NCI-H2196 (cell line): Measurements from ENCODE around the gene SRGAP1.
"Not testable (repeated sequence)": the region's sequence is repeated elsewhere in the genome, so short reads cannot be mapped to it uniquely, and the experiment has no call there.

Source experiments
- DNase-seq: peaks from one replicate; lab custom pipeline; 2025; ENCODE audit not compliant: unreplicated experiment; lab: John Stamatoyannopoulos, UW

Gene SRGAP1

GRCh38 chr12:63865448-63865847 is 20.9 kb downstream of the SRGAP1 start:
- no peak for DNase-seq

- no peak for DNase-seq
Observed at GRCh38 chr12:63867053-63867452, 22.6 kb downstream of the SRGAP1 start.

- no peak for DNase-seq
Observed at GRCh38 chr12:63869656-63870055, 25.2 kb downstream of the SRGAP1 start.

DNA sequence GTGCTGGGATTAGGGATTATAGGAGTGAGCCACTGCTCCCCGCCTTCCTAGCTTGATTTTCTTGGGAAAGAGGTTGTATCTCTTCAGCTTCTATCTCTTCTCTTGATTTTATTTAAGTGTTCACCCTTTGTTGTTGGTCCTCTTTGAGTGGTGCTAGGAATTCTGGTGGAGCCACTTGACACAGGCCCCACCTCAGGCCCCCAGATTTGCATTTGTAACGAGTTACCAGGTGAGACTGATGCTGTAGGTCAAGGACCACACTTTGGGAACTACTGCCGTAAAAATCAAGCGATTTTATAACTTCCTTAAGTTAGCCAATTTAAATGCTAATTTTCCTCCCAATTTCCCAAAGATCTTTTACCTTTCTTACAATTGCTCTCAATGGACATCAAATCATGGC is 26.3 kb downstream of the SRGAP1 start:
- DNase-seq = no peak

GRCh38 chr12:63874897-63875480 is 30.5 kb downstream of the SRGAP1 start:
- DNase-seq = no peak

DNA sequence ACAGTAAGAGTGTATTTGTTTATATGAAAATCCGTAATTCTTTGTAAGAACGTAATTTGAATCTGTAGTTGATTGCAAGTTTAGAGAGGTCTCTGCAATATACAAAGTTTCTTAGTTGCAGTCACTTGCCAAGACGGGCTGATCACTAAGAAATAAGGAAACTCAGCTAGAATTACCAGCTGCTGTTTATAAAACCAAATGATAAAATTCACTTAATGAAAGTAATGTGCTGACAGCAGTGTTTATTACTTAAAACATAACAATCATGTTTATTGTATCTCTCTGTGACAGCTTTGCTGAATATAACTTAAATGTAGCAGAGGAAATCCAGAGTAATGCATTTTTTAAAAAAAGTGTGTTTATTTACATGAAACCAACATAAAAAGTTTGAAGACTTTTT is 31.2 kb downstream of the SRGAP1 start:
- DNase-seq = no peak

GRCh38 chr12:63876980-63877379 is 32.5 kb downstream of the SRGAP1 start:
- DNase-seq = no peak

- no peak for DNase-seq
Observed at GRCh38 chr12:63877693-63878092, 33.2 kb downstream of the SRGAP1 start.

DNA sequence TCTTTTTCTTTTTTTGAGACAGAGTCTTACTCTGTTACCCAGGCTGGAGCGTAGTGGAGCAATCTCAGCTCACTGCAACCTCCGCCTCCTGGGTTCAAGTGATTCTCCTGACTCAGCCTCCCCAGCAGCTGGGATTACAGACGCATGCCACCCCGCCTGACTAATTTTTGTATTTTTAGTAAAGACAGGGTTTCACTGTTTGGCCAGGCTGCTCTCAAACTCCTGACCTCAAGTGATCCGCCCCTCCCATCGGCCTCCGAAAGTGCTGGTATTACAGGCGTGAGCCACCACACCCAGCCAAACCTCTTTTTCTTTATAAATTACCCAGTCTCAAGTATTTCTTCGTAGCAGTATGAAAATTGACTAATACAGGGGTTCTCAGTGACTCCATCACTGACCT is 35.7 kb downstream of the SRGAP1 start:
- DNase-seq = not testable (repeated sequence)

DNA sequence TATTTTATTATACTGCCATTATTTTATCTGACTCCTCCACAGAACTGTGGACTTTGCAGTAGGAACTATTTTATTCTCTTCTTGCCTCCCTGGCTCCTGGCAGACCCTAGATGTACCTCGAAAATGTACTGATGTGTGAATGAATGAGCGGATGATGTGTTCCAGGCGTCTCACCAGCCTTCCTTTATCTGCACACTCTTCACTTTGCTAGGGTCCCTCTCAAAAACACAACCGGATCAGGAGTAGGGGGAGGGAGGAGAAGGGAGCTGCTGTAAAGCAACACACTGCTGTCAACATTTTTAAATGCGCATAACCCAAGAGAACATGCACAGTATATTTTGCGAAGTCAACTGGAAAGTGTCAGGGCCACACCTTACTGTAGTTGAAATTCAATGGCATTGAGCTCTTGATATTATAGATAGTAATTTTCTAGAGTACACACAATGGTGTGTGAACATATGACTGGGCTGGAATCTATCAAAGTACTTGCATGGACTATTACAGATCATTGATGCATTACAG is 36.3 kb downstream of the SRGAP1 start:
- no peak for DNase-seq

GRCh38 chr12:63882844-63883243 is 38.3 kb downstream of the SRGAP1 start:
- DNase-seq = peak; percentile 63

- no peak for DNase-seq
Observed at GRCh38 chr12:63885401-63885800, 40.9 kb downstream of the SRGAP1 start.

DNA sequence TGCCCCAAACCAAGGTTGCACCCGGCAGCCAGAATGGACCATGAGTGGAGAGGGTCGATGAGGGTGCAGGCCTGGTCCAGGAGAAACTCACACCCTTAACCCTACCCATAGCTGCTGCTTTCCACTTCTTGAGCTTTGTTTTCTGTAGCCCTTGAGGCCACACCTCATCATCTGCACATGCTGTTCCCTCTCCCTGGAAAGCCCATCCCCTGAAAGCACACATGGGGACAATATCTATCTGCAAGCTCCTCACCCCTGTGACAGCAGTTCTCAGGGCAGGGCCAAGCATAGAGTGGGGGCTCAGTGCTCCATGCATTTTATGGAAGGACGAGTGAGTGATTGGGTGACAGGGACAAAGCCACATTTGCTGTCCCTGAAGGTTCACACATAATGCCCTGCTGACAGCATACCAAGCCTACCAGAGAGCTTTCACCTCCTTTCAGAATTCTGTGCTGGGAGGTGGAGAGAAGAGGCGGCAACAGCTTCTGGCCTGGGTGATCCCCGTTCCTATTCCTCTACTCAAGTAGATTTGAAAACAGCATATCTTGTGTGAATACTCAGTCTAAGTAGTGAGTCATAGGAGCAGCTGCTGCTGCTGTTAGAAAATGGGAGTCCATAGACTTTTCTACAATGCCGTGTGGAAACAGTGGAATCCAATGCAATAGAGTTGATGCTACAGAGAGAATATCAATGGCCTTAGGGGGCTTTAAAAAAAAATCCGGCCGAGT is 44.6 kb downstream of the SRGAP1 start:
- DNase-seq = no peak

DNA sequence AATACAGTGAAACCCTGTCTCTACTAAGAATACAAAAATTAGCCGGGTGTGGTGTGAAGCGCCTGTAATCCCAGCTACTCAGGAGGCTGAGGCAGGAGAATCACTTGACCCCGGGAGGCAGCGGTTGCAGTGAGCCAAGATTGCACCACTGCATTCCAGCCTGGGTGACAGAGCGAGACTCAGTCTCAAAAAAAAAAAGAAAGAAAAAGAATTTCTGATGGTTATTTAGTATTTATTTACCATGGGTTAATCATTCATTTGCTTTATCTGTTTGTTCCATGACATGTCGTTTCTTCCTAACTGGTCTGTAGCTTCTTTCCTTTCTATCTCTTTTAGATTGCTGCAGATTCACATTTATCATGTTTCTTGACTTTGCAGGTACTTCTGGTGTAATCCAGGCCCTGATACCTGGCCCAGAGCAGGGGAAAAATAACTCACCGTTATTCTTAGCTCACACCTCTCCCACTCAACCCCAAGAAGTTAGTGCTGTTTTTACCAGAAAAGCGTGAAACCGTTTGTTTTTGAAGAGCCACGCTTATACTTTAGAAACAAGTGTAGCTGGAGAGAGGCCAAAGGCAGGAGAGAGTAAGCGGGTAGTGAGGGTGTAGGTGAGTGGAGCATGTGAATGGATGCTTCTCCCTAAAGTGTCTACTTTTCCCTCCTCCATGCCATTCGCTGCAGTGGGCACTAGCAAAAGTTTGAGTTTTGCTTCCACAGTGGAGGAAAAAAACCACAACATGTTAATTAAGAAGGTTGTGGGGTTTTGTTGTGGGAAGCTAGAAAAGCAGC is 45.4 kb downstream of the SRGAP1 start:
- no peak for DNase-seq

- no peak for DNase-seq
Observed at GRCh38 chr12:63893170-63893569, 48.7 kb downstream of the SRGAP1 start.

DNA sequence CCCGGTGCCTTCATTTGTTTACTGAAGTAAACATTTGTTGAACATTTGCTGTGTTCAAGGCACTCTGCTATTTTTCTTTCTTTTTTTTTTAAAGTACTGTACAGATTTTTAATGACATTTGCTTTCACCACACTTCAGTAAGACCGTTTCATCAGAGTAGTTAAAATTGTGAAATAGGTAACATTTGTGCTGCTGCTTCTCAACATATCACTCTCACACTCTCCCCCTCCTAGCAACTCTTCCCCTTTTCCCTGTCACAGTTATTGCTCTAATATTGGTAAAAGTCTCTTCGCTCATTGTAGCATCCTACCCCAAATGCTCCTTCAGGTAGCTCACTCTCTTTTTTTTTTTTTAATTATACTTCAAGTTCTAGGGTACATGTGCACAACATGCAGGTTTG is 49.6 kb downstream of the SRGAP1 start:
- DNase-seq = no peak

DNA sequence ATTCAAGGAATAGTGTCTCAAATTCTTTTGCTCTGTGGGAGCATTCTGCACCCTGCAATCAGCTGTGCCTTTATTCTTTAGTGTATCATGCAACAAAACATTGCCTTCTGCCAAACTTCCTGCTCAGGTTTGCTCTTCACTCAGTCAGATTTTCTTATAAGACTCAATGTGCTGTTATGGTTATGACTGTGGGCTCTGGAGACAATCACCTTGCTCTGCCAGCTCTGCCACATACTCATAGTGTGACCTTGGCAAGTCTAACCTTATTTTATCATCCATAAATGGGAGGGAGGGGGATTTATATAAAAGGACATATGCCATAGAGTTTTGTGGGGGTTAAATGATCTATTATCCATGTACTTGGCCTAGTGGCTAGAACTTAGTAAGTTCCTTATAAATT is 51.3 kb downstream of the SRGAP1 start:
- DNase-seq = no peak

DNA sequence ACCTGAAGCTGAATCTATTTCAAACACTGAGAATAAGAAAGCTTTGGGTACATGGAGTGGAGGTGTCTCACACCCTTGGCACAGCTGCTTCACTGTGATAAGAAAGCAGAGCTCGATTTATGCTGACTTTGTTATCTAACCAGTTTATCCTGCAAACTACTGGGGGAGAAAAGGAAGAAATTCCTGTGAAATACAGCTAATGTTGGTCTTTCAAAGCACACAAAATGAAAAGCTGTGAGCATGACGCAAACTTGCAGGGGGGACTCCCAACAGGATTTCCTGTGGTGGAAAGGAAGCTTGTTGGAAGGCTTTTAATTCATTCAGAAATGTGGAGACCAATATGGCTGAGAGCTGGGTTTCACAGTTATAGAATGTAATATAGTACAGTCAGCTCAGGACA is 53.4 kb downstream of the SRGAP1 start:
- no peak for DNase-seq

DNA sequence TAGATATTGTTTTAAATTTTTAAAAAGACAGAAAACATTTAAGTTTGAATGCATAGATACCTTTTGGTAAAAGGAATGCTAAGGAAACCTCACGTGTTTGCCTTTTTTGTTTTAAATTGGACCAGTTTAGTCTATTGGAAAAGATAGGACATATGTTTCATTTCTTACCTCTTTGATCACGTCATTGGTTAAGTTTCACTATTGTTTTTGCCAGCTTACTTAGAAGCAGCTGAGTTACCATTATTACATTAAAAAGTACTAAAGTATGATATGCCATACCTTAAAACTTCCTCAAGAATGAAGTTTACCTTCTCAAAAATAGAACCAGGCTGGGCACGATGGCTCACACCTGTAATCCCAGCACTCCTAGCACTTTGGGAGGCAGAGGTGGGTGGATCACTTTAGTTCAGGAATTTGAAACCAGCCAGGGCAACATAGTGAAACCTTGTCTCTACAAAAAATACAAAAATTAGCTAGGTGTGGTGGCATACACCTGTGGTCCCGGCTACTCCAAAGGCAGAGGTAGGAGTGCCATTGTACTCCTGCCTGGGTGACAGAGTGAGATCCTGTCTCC is 54.4 kb downstream of the SRGAP1 start:
- DNase-seq = no peak

GRCh38 chr12:63899396-63899795 is 54.9 kb downstream of the SRGAP1 start:
- no peak for DNase-seq

DNA sequence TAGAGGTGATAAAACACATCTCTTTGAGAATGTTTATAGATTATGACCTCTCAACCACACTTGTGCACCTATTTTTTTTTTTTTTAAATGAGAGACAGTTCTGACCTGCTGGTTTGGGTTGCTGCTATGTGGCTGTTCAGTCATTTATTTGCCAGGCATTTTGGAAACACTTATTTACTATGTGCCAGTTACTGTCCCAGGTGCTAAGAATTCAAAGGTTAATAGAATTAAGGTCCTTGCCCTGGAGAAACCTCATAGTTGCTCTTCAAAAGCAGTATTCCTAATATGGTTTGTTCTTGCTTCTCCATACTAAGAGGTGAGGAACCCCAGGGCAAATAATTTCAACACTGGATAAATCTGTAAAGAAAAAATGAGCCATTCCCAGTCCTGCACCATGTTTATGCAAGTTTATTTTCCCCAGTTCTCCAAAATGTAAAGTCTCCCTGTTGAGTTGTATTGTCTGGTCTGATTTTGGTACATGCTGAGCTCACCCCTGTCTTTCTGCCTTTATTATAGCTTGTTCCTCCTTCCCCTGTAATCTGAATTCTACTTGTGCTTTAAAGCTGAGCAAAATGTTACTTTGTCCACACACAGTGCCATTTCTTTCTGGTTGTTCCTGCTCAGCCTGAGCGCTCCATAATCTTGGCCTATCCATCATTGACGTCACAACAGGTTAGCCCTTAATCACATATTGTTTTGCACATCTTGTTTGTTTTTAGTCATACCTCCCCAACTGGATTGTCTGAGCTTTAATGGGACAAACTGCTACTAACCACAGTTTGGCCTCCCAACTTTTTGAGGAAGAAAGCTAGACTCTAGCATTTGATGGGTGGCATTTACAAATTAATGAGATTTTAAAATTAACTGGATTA is 56.7 kb downstream of the SRGAP1 start:
- DNase-seq = no peak
